HS-5 (cell line): ENCODE data around the gene ANKRD44.

Experiments
- DNase-seq: peaks from one replicate; pipeline ENCODE4 v3.0.0-alpha.2; 2012; ENCODE audit warnings: low read depth

The ANKRD44 gene

GRCh38 chr2:197237291-197238042 is 73.1 kb downstream of the ANKRD44 start:
- DNase-seq, result no peak

DNA sequence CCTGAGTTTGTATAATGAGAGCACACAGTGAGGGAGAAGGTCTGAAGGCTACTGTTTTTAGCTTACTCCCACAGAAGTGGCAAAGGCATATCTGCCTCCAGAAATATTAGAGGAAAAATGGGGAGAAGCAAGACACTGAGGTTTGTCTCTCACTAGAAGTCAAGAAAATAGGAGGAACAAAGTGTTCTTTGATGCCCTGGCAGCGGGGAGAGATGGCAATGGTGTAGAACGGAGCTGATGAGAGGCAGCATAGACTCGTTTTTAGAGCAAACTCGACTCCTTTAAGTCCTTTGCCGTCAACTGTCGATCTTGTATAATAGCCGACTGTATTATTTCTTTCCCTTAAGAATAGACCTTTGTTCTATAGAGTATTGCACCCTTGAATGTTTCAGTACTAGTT is 73.8 kb downstream of the ANKRD44 start:
- DNase-seq, result no peak

GRCh38 chr2:197236159-197236558 is 74.4 kb downstream of the ANKRD44 start:
- no peak for DNase-seq

DNA sequence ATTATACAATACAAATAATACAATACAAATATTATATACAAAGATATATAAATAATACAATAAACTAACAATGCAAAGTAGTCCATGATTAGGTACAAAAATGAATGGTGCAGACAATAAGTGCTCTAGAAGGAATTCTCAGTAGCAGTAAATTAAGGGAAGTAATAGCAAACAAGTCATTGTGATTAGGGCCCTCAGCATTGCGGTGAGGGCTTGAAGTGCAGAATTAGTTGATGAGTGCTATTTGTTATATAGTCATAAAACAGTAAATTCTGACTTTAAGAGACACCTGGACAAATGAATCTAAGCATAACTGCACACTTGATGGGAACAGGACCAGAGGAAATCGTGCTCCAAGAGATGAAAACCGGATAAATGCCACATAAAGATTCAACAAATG is 74.9 kb downstream of the ANKRD44 start:
- no peak for DNase-seq

GRCh38 chr2:197234671-197235191 is 75.8 kb downstream of the ANKRD44 start:
- DNase-seq, result no peak

- no peak for DNase-seq
Measured at GRCh38 chr2:197233473-197233872, 77.1 kb downstream of the ANKRD44 start.

DNA sequence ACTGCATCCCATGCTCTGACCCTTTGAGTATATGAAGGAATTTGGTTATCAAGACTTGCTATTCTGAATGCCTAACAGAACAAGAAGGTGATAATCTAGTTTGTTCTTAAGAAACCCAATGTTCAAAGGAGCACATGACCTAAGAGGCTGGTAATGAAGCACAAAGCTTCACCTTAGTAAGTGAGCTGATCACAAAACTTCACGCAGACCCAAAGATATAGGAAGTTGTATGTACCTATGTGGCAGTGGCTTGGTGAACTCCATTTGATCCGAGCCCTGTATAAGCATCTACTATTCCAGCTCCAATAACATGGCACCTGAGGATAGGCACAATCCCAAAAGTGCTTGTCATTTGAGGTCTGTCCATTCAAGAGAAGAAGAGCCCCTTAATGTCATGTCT is 78.6 kb downstream of the ANKRD44 start:
- DNase-seq, result no peak

DNA sequence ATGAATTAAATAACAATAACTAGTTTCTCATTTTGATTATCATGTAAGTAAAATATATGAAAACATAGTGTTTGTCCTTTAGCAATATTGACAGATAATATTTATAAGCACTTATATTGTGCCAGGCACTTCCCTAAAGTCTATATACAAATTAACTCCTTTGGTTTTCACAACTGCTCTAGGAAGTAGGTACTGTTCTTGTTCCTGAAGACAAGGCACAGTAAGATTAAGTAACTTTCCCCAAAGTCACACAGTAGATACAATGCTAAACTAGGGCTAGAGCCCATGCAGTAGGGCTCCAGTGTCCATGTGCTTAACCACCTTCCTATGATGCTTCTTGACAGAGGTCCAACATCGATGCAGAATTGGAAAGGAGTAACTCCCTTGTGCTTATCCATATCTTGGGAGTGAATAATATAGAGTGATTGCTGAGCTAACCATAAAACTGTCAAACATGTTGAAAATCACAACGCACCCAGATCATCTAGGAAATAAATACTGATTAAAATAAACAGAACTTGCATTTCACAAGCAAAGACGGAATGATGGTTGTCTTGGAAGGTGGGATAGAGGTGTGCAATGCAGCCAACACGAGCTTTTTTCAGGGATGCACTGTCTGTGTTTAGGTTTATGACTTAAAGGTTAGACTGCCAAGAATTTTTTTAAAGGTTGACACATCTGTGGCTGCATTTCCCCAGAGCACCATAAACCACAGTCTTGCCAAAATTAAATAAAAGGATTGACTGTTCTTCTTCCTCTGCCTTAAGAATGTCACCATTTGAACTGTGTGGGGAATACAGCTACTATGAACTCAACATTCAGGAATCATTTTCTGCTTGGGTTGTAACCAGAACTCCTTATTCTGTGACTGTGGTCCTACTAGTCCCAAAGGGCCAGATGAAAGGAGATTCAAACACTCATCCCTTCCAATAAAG is 80.8 kb downstream of the ANKRD44 start:
- peak; percentile 20 for DNase-seq

DNA sequence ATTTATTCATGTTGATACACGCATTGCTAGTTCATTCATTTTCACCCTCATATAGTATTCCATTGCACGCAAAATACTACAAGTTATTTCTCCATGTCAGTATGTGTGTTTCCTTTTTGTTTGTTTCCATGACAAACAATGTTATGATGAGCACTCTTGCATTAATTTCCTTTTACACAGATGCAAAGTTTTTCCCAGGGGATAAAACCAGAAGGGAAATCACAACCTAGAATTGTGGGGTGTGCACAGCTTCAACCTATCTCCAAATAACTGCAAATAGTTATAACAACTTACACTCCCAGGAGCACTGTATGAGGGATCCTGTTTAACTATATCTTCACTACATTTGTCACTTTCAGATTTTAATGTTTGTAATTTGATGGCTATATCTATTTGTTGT is 87.1 kb downstream of the ANKRD44 start:
- no peak for DNase-seq

- no peak for DNase-seq
Measured at GRCh38 chr2:197219636-197220035, 90.9 kb downstream of the ANKRD44 start.

DNA sequence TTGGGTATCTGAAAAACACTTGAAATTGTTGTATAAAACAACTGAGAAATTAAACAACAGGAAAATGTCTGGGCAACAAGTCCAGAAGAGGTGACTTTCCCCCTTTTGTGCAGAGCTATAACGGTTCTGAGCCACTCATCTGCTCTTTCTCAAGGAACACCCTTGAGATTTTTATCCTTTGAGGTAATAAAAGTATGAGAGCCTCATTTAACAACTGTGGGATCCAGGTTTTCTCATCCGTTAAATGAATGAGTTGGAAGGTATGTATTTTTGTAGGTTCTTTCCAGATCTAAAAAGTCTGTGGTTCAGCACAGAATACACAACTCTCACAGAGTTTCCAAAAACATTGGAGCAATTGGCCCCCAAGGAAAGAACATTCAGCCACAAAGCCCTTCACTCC is 93.0 kb downstream of the ANKRD44 start:
- DNase-seq, result no peak

- no peak for DNase-seq
Measured at GRCh38 chr2:197216361-197216979, 94.1 kb downstream of the ANKRD44 start.

DNA sequence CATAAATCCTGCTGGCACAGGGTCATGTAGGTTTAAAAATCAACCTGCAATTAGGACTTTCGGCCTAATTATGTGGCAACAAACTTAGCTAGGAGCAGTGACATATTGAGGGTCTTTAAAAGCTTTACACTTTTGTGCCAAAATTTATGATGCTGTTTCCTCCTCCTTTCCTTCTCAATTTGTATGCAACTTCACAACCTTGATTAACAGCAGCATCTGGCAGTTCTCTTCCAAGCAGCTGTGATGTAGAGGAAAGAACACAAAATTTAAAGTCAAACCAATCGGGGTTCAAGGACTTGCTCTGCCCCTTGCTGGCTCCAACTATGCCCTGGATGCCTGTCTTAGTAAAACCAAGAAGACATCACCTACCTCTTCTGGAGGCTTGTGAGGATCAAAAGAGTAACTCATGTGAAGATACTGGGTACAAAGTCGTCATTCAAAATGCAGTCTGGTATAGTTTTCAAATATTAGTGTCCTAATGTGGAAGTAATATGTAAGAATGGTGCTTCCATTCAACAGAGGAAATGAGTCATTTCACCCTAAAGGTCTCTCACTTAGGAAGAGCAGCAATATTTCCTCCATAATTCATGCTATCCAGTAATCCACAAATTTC is 94.7 kb downstream of the ANKRD44 start:
- DNase-seq, result peak; percentile 38

- DNase-seq, result no peak
Measured at GRCh38 chr2:197212344-197213262, 98.0 kb downstream of the ANKRD44 start.

DNA sequence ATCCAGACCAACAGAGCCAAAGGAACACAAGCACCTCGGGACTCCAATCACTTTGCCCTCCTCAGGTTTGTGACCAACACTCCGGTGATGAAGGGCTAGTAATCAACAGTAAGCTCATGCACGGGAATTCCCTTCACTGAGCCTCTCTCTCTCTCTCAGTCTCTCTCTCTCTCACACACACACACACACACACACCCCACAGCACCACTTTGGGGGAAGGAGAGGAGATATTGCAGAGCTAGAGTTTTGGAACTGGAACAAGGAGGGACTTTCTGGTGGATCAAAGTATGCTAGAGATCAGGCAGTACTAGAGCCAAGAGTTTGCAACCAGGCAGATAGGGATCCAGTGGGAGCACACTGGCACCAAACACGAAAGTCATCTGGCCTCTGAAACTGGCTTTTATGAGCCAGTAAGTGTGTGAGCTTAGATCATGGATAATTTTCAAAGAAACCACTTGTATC is 98.7 kb downstream of the ANKRD44 start:
- no peak for DNase-seq

GRCh38 chr2:197210430-197210829 is 100.2 kb downstream of the ANKRD44 start:
- no peak for DNase-seq

GRCh38 chr2:197209742-197210408 is 100.7 kb downstream of the ANKRD44 start:
- DNase-seq, result no peak

- DNase-seq, result no peak
Measured at GRCh38 chr2:197209246-197209645, 101.3 kb downstream of the ANKRD44 start.

DNA sequence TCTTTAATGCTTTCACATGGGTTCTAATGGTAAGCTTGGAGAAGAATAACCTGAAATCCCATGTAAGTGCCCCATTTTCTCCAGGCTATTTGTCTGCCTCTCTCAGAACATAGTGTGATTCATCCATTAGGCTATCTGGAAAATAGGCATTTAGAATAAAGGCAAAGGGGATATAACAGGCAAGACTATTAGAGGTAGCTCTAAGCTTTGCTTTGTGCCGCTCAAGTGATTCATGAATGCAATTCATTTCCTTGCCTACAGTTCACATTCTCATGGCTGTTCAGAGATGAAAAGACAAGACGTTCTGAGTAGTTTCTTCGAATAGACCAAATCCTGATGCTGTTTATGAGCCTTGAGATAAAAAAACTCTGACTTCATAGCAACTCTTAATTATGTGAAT is 101.7 kb downstream of the ANKRD44 start:
- DNase-seq, result no peak

DNA sequence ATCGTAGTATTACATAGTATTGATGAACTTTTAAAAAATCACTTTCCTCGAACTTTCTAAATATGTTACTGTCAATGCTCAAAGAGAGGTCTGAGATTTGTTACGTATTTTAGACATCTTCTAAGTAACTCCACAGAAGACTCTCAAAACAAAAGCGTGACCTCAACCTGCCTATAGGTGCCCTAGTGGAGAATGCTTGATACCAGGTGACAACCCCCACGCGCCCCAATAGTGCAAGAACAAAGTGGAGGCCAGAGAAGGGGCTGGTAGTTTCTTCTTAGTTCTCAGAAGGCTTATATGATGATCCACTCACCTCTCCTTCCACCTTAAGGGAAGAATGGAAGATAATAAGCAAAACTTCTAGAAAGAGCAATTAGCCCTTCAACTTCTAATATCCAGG is 102.6 kb downstream of the ANKRD44 start:
- no peak for DNase-seq
